IPS DF 19.7 (cell line): ENCODE data around the gene CIAO2B.
"Not testable (repeated sequence)": the region's sequence is repeated elsewhere in the genome, so short reads cannot be mapped to it uniquely, and the experiment has no call there.

Source experiments
- DNase-seq: peaks from one replicate; pipeline ENCODE4 v3.0.0-alpha.2; 2013; ENCODE audit warnings: low read depth, low spot score

The CIAO2B gene

DNA sequence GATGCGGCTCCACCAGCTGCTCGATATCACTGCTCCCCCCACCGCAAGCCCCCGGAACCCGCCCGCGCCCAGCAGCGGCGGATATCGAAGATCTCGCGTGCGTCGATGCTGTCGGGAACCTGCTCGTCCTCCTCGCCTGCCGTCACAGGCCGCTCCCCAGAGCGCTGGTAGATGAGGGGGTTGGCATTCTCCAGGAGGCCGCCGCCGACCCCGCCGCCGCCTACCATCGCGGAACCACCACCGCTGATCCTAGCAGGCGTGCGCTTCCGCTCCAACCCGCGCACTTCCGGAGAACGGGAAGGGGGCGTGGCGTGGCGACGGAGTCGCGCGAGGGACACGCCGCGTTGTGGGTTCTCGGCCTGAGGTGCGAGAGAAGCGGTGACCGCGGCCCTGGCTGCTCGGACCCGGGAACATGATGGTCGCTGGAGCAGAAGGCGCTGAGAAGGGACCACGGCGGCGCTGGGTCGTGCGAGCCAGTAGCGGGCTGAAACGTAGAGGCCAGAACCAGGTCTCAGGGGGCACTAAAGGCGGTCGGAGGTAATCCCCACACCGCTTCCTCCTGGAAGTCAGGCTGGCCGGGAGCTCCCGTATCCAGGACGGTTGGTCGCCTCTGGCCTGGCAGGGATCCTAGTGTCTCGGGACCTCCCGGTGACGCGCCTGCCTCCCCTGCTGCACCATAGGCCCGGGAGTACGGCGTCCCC, at the start of gene CIAO2B:
CIAO2B (minus strand) TSS at position 265 of the 701 bp plus-strand sequence; CDS start at position 227, 38 bp downstream.
- no peak for DNase-seq

DNA sequence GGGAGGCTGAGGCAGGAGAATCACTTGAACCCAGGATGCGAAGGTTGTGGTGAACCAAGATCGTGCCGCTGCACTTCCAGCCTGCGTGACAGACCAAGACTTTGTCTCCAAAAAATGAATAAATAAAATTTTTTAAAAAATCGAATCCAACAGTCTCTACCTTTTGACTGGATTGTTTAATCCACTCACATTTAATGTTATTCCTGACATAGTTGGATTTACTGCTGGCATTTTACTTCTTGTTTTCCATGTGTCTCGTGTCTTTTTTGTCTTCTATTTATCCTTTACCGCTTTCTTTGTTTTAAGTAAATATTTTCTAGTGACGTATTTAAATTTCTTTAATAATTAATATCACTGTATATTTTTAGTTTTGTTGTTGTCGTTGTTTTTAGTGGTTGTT, 48.8 kb upstream of the CIAO2B start:
- no peak for DNase-seq

DNA sequence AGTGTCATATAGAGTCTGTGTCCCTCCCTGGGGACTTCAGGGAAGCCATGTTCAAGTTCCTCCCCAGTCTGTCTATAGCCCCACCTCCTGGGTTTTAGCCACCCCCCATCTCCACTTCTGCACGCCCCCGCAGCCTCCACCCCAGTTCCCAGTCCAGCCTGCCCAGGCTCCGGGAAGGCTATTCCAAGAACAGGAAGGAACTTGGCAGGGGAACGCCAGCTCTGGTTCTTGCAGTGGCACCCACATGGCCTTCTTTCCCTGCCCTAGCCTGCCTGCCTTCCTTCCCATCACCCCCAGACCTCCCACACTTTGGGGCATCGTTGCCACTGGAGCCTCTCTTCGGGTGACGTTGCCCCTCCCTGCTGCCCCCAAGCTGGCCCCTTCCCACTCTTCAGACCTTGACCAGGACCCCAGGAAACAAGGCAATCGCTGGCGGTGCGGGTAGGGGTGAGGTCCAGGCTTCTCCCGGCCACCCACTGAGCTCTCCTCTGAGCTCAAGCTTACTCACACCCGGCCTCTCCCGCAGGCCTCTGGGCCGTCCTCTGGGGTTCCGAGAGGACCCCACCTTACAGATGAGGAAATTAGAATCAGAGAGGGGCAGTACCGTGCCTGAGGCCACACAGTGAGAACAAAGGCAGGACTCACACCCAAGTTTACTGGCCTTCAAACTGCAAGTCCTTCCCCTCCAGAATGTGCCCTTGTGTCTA, 45.0 kb upstream of the CIAO2B start:
- no peak for DNase-seq

DNA sequence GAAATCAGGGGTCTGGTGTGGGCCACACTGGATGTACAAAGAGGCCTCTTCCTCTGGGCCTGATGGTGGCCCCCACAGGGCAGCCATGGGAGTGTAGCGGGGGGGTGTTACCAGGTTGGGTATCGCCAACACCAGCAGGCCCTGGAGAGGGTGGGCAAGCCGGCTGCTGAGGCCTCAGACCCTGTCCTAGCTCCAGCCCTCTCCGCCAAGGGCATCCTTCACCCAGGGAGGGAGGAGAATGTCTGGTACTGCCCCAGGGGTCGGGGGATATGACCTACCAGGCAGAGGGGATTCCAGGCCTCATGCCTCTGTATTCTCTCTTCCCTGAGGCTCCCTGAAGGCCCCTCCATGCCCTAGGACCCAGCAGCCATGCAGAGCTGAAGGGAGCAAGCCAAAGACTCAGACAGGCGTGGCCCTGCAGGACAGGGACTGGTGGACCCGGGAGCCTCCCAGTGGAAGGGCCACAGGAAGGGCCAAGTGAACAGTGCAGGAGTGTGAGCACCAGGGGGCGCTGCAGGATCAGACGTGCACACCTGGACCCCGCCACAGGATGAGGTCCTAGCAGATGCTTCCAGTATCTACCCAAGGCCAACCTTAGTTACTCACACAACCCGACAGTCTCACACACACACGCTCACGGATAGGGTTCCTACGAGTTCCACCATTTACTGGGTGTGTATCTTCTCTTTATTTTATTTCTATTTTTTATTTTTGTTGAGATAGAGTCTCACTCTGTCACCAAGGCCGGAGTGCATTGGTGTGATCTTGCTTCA, 43.3 kb upstream of the CIAO2B start:
- no peak for DNase-seq

DNA sequence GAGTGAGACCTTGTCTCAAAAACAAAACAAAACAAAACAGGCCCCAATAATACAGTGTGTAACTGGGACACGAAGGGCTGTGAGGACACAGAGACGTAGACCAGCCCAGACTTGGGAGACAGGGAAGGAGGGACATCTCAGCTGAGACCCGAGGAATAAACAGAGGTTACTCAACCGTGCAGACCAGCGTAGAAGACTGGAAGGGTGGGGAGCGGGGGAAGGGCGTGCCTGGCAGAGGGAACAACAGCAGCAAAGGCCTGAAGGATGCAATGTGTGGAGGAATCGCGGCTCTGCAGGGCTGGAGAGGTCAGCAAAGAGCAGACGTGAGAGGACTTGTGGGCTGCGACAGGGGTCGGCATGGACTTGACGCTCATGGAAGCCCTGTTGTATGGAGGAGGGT, 42.5 kb upstream of the CIAO2B start:
- no peak for DNase-seq

DNA sequence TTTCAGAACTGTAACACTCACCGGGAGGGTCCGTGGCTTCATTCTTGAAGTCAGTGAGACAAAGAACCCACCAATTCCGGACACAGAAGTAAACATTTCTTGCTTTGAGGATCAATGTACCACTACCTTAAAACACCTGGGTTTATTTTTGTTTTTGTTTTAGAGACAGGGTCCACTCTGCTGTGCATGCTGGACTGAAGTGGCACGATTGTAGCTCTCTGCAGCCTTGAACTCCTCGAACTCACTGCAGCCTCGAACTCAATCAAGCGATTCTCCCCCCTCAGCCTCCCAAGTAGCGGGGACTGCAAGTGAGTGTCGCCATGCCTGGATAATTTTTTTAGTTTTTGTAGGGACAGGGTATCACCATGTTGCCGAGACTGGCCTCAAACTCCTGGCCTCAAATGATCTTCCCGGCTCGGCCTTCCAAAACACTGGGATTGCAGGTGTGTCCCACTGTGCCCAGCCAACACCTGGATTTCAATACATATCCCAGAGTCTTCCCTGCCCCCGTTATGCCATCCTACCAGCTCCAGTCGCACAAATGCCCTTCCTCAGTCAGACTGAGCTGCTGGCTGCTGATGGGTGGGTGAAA, 41.2 kb upstream of the CIAO2B start:
- DNase-seq = no peak

DNA sequence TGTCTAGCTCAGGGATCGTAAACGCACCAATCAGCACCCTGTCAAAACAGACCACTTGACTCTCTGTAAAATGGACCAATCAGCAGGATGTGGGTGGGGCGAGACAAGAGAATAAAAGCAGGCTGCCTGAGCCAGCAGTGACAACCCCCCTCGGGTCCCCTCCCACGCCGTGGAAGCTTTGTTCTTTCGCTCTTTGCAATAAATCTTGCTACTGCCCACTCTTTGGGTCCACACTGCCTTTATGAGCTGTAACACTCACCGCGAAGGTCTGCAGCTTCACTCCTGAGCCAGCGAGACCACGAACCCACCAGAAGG, 40.7 kb upstream of the CIAO2B start:
- DNase-seq = not testable (repeated sequence)

DNA sequence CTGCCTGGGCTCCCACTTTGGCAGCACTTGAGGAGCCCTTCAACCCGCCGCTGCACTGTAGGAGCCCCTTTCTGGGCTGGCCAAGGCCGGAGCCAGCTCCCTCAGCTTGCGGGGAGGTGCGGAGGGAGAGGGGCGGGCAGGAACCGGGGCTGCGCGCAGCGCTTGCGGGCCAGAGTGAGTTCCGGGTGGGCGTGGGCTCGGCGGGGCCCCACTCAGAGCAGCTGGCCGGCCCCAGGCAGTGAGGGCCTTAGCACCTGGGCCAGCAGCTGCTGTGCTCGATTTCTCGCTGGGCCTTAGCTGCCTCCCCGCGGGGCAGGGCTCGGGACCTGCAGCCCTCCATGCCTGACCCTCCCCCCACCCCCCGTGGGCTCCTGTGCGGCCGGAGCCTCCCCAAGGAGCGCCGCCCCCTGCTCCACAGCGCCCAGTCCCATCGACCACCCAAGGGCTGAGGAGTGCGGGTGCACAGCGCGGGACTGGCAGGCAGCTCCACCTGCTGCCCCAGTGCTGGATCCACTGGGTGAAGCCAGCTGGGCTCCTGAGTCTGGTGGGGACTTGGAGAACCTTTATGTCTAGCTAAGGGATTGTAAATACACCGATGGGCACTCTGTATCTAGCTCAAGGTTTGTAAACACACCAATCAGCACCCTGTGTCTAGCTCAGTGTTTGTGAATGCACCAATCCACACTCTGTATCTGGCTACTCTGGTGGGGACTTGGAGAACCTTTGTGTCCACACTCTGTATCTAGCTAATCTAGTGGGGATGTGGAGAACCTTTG, 40.1 kb upstream of the CIAO2B start:
- not testable (repeated sequence) for DNase-seq

DNA sequence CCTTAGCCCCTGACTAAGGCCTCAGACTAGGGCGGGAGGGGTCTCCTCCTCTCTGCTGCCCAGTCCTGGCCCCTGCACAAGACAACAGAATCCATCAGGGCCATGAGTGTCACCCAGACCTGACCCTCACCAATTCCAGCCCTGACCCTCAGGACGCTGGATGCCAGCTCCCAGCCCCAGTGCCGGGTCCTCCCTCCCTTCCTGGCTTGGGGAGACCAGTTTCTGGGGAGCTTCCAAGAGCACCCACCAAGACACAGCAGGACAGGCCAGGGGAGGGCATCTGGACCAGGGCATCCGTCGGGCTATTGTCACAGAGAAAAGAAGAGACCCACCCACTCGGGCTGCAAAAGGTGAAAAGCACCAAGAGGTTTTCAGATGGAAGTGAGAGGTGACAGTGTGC, 39.5 kb upstream of the CIAO2B start:
- DNase-seq = no peak

DNA sequence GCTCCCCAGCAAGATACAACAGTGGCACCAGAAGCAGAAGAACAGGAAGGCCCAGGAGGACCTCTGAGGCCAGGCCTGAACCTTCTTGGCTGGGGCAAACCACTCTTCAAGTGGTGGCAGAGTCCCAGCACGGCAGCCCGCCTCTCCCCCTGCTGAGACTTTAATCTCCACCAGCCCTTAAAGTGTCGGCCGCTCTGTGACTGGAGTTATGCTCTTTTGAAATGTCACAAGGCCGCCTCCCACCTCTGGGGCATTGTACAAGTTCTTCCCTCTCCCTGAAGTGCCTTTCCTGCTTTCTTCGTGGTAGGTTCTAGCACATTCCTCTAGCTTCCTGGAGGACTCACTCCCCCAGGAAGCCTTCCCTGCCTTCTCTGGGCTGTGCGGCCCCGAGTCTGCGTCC, 38.8 kb upstream of the CIAO2B start:
- DNase-seq = no peak

DNA sequence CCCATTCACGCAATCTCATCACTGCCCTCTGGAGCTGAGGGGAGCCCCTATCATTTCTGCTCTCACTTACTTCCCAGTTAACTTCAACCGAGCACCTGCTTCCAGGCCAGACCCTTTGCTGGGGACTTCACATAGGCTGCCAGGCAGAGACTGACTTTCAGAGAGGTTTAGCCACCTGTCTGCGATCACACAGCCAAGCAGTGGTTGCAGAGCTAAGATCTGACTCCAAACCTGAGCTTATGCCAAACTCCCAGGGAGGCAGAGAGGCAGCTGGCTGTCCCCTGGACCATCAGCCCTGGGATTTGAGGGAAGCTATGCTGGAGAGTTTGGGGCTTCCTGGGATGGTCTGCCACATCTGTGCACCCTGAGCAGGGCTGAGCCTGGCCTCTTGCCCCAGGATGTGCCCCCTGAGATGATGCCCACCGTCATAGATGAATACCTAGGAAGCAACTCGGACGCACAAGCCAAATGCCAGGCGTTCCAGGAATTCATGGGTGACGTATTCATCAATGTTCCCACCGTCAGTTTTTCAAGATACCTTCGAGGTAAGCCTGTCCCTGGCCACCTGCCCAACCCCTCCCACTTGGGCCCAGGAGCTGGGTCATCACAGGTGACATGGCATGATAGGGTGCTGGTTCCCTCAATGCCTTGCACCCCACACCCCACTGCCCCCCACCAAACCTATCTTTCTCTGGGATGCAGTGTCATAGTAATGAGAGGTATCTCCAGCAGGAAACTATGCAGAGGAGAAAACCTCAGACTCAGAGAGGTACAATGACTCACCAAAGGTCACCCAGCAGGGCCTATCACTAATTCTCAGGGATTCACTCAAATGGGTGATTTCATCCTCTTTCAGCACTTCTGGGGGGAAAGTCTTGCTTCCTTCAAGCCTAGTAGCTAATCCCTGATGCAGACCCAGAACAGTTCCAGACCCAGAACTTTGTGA, 36.8 kb upstream of the CIAO2B start:
- DNase-seq = no peak

DNA sequence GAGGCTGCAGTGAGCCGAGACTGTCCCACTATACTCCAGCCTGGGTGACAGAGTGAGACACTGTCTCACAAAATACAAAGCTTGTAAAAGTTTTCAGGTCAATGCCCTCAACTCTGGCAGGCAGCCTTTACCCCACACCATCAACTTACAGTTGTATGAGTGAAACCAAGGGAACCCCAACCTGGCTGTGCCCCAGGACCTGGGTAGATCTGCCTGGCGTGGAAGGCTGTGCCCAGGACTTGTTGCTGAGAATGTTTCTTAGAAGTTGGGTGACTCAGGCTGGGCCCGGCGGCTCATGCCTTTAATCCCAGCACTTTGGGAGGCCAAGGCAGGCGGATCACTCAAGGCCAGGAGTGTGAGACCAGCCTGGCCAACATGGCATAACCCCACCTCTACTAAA, 34.6 kb upstream of the CIAO2B start:
- no peak for DNase-seq

DNA sequence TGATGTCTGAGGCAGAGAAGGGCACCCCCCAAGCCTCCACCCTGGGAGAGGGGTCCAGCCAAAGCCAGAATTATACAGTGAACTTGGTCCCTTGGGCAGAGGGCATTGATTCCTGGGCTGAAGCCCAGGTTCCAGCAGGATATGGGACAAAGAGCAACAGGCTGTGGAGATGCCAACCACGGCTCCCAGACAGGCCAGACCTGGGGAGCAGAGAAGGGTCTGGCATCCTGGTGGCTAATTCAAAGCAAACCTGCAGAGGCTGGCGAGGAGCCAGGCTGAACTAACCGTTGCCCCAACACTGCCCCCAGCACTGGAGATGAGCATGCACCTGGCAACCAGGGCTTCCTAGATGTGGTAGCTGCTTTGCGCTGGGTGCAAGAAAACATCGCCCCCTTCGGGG, 29.8 kb upstream of the CIAO2B start:
- DNase-seq = no peak

DNA sequence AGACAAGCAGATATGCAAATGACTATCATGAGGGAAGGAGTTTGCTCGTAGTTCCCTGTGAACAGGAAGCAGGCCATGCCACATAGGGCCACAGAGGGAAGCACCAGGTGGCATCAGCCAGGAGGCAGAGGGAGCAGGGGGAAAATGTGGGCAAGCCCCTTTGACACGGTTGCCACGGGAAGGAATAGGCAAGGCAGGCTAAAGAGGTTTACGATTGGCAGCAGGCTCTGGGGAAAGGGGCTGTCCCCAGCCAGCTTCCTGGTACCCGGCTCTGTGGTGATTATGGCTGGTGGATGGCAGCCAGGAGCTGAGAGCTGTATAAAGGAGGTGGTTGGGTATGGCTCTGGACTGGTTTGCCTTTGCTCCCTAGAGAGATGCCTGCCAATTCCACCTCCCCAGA, 27.7 kb upstream of the CIAO2B start:
- DNase-seq = no peak

DNA sequence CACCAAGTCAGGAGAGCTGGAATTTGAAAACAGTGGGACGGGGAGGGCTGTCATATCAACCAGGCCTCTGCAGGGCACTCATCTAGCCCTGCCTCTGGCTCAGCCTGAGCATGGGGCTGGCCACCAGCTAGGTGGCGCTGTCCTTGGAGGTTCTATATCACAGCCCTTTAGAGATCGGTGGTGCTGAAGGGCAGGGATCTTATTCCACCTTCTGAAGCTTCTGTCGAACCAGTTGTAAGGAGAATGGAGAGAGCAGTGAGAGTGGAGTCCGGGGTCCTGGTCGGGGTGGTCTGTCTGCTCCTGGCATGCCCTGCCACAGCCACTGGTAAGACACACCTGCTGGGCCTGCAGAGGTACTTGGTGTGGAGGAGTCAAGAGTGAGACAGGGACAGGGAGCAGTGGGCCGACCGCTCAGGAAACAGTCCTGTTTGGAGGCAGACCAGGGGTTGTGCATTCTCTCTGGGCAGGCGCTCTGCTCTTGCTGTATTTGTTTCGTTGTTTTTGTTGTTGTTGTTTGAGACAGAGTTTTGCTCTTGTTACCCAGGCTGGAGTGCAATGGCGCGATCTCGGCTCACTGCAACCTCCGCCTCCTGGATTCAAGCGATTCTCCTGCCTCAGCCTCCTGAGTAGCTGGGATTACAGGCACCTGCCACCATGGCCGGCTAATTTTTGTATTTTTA, 27.0 kb upstream of the CIAO2B start, which contains the start of gene CES3:
CES3 (plus strand) TSS at position 202 of the 680 bp plus-strand sequence; CDS start at position 244, 42 bp downstream.
- DNase-seq = peak; percentile 80

DNA sequence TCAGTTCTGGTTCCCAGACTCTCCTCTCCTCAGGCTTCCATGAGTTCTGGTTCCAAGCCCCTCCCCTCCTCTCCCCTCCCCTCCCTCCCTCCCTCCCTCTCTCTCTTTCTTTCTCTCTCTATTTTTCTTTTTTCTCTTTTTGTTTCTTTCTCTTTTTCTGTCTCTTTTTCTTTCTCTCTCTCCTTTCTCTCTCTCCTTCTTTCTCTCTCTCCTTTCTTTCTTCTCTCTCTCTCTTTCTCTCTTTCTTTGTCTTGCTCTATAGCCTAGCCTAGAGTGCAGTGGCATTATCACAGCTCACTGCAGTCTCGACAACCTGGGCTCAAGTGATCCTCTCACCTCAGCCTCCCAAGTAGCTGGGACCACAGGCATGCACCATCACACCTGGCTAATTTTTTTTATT, 26.1 kb upstream of the CIAO2B start:
- no peak for DNase-seq

DNA sequence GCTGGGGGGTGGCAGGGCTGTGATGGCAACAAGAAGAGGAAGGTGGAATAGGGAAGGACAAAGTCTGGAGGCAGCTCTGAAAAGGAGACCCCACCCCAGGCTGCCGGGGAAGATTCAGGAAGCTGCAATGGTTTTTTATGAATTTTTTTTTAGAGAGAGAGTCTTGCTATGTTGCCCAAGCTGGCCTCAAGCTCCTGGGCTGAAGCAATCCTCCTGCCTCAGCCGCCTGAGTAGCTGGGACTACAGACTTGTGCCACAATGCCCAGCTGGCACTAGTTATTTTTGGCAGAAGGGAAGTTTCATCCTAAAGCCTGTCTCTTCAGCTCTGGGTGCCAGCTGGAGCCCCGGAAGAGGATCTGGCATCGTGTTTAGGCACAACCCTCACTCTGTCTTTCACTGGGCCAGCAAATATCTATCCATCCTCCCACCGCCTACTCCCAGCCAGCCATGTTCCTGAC, 25.5 kb upstream of the CIAO2B start:
- DNase-seq = no peak

DNA sequence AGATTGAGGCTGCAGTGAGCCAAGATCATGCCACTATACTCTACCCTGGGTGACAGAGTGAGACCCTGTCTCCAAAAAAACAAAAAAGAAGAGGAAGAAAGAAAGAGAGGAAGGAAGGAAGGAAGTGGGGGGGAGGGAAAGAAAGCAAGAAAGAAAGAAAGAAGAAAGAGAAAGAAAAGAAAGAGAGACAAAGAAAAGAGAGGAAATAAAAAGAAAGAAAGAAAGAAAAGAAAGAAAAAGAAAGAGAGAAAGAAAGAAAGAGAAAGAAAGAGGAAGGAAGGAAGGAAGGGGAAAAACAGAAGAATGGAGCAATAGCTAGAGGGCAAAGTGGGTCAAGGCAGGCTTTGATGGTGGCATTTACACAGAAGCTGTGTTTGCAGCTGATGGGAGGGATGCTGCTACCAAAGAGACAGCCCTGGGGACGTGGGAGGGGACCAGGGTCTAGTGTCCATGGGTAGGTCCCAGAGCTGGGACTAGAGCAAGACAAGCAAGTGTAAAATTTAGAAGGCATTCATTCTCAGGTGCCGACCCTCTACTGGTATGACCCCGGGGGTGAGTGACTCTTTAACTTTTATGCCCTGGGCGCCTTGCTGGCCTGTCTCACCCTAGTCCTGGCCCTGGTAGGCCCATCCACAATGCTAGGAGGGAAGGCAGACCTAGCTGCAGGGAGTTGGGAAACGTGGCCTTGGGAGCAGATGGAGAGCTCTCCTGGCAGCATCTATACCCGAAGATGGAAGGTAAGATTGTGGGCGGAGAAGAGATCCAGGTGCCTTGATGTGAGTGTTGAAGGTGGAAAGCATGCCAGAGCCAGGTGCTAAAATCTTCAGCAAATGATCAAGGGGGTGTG, 24.9 kb upstream of the CIAO2B start:
- DNase-seq = no peak

DNA sequence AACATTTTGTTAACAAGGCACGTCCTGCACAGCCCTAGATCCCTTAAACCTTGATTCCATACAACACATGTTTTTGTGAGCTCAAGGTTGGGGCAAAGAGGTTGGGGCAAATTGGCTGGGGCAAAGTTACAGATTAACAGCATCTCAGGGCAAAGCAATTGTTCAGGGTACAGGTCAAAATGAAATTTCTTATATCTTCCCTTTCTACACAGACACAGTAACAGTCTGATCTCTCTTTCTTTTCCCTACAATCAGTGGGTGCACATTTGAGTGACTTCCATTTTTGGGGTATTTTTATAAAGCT, 21.9 kb upstream of the CIAO2B start:
- not testable (repeated sequence) for DNase-seq
